AG04449 (cell line): Measurements from ENCODE around the gene PDCD4.

Experiments used
- CTCF ChIA-PET: fragments of 350-600 bp; formaldehyde crosslinking; extraction: SDS; loops from one replicate; lab custom pipeline; 2021; ENCODE audit warnings: antibody characterized with exemption; lab: Yijun Ruan, JAX
- POLR2A ChIA-PET: fragments of 400-600, 350-600 bp; formaldehyde crosslinking; extraction: SDS; loops from one replicate; lab custom pipeline; 2020; ENCODE audit warnings: antibody characterized with exemption, inconsistent platforms; lab: Yijun Ruan, JAX
- DNase-seq: peaks from one replicate; pipeline ENCODE4 v3.0.0-alpha.2; 2010; ENCODE audit warnings: low read depth, low spot score
- H3K4me3 ChIP-seq: 2 replicates; pipeline ENCODE4 v1.5.1; 2011; ENCODE audit warnings: low read depth, mild to moderate bottlenecking, control low read depth, low read length
- TF ChIP-seq, protein P1 (sequence below): IDR thresholded peaks from one replicate; pipeline ENCODE4 v1.5.1; 2011; ENCODE audit warnings: mild to moderate bottlenecking, moderate library complexity, low read length, control low read depth, inconsistent platforms; ENCODE audit not compliant: insufficient read depth; ENCODE audit errors: missing control alignments

PDCD4 gene

DNA sequence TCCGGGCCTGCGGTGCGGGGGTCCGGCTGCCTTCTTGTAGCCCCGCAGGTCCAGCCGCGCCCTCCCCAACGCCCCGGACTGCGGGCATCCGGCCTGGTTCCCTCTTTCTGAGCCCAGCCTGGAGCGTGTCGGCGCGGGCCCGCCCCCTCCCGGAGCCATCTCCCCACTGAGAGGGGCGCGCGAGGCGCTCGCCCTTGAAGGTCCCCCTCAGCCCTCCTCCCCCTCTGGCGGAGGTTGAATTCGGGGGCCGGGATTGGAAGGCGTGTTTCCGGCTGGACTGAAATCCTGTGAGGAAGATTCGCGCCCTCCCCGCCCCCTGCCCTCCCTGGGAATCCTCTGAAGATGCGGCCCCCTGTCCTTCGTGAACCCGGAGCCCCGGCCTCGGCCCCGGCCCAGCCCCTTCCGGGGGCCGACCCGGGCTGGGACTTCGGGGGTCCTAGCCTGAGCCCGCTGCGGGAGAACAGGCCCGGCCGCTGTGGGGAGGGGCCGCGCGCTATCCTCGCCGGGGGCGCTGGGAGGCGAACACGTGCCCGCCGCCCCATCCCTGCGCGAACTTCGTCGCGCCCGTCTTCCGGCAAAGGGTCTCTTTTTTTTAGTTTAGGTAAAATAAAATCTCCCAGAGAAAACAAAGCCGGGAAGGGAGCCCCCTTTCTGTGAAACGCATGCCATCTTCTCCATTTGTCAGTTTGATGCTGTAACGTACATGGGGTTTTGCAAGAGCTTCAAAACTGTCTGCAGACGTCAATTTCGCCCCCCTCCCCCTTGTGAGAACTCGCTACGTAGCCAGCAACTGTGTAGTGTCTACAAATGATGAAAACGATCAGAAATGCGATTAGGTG, 636 bp downstream of the PDCD4 start:
- TF ChIP-seq, protein P1, sequence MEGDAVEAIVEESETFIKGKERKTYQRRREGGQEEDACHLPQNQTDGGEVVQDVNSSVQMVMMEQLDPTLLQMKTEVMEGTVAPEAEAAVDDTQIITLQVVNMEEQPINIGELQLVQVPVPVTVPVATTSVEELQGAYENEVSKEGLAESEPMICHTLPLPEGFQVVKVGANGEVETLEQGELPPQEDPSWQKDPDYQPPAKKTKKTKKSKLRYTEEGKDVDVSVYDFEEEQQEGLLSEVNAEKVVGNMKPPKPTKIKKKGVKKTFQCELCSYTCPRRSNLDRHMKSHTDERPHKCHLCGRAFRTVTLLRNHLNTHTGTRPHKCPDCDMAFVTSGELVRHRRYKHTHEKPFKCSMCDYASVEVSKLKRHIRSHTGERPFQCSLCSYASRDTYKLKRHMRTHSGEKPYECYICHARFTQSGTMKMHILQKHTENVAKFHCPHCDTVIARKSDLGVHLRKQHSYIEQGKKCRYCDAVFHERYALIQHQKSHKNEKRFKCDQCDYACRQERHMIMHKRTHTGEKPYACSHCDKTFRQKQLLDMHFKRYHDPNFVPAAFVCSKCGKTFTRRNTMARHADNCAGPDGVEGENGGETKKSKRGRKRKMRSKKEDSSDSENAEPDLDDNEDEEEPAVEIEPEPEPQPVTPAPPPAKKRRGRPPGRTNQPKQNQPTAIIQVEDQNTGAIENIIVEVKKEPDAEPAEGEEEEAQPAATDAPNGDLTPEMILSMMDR: peak; percentile 20
- POLR2A ChIA-PET: interaction anchor here (0.5 to 1.2 kb wide), 6 partner anchors 13 to 567 kb away, joined by 3 to 8 read pairs (median 4); partner anchors contain the start of gene SMNDC1
- peak overlapping the region; percentile 71 for H3K4me3 ChIP-seq
- CTCF ChIA-PET: interaction anchor here (0.9 to 1.4 kb wide), 8 partner anchors 11 to 127 kb away, joined by 3 to 6 read pairs (median 4); no protein-coding TSS in a partner anchor
- DNase-seq: peak; percentile 24

DNA sequence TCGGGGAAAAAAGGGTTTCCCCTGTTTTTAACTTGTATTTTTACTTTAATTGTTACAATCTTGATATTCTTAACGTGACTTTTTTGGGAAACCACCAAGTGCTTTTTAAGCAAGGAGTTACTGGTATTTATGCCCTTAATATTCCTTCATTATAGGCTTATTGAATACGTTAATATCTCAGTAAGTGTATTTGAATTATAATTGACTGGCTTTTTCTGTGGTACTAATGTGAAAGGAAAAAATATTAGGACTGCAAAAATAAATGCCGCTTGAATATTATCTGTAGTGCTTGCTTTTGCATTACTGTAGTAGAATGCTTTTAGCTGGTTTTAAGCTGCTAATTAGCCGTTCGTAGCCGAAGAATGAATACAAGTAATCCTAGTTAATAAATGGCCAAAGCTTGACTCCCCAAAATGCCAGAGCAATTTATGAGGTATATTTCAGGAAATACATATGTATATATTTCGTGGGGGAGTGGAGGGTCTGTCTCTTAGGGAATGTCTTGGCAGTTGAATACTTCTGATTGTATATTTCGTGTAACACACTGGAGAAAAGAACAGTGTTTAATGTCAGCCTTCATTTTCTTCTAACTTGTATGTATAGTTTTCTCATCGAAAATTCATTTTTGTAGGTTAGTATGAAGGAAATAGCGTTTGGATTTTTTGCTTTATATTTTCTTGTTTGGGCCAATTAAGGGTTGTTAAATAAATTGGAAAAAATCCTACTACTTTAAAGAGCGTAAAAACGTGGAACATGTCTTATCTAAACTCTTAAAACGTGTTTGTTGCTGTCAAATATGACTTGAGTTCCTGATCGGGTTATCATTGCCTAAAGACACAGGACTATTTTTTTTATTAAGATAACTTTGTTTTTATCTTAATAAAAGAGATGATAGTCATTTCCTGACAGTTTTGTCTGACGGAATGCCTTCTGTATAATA, 1.5 kb downstream of the PDCD4 start:
- TF ChIP-seq, protein P1: no peak
- DNase-seq: no peak
- CTCF ChIA-PET: interaction anchor here (0.9 to 1.4 kb wide), 6 partner anchors 10 to 127 kb away, joined by 3 to 6 read pairs (median 4); no protein-coding TSS in a partner anchor
- POLR2A ChIA-PET: interaction anchor here (0.5 to 1.0 kb wide), 4 partner anchors 14 to 378 kb away, joined by 3 read pairs; no protein-coding TSS in a partner anchor
- H3K4me3 ChIP-seq: peak overlapping the region; percentile 71

DNA sequence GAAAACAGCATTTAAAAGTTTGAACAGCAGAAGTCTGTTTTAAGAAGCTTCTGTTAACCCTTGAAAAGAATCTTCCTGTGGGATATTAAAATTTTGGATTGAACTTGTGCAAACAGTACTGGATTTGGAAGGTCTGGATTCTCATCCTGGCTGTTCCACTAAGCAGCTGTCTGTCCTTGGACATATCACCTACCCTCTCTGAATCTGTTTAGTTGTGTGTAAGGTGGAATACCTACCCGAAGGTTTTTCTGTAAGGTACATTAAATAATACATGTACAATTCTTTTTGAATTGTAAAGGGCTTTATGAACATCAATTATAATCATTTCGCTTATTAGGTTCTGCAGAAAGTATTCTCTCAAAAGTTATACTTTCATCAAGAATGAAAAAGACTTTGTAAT, 2.2 kb downstream of the PDCD4 start:
- TF ChIP-seq, protein P1: no peak
- ChIA-PET CTCF (no interaction called here), POLR2A (interaction anchor here (0.5 kb wide), 1 partner anchor 44 kb away, joined by 3 read pairs; no protein-coding TSS in a partner anchor)
- no peak for DNase-seq
- peak overlapping the region; percentile 13 for H3K4me3 ChIP-seq

DNA sequence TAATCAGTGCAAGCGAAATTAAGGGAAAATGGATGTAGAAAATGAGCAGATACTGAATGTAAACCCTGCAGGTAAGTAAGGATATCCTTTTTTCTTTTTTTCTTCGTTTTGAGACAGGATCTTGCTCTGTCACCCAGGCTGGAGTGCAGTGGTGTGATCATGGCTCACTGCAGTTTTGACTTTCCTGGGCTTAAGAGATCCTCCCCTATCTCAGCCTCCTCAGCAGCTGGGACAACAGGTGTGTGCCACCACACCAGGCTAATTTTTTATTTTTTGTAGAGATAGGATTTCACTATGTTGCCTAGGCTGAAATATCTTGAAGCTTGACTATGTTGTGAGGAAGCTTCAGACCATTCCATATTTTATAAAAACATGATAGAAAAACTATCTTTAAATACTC, 4.3 kb downstream of the PDCD4 start:
- POLR2A ChIA-PET: no interaction called here
- H3K4me3 ChIP-seq: no peak overlapping the region
- no peak for DNase-seq
- TF ChIP-seq, protein P1: no peak
- CTCF ChIA-PET: interaction anchor here (0.9 to 2.6 kb wide), 5 partner anchors 11 to 72 kb away, joined by 3 to 8 read pairs (median 3); no protein-coding TSS in a partner anchor

DNA sequence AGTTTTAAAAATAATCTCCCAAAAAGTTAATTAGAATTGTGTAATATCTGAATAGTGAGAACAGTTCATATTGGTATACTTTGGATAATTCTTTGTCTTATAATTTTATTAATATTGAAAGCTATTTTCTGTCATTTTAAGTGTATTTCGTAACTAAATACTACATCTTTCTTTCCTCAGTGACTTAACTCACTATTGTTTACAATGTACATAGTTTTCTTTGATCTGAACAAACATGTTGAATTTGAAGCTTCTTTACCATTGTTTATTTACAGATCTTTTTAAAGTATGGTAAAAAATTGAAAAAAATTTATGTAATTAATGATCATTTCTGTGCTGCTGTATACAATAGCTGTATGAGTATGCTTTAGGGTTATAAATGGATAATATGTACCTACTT, 5.1 kb downstream of the PDCD4 start:
- ChIA-PET POLR2A (no interaction called here), CTCF (interaction anchor here (0.9 to 2.6 kb wide), 7 partner anchors 11 to 131 kb away, joined by 3 to 8 read pairs (median 4); no protein-coding TSS in a partner anchor)
- H3K4me3 ChIP-seq: no peak overlapping the region
- no peak for DNase-seq
- TF ChIP-seq, protein P1: no peak
